ENCODE measurements around the gene MC1R. TPM values are rescaled to one million over a fixed set of nuclear protein-coding genes. Genes with fewer than 3 reads are reported as not detected.
"Not testable (repeated sequence)": the region's sequence is repeated elsewhere in the genome, so short reads cannot be mapped to it uniquely, and the experiment has no call there.

The MC1R gene
- total RNA-seq, 1 donor from 2014 or later: 1.6 TPM

DNA sequence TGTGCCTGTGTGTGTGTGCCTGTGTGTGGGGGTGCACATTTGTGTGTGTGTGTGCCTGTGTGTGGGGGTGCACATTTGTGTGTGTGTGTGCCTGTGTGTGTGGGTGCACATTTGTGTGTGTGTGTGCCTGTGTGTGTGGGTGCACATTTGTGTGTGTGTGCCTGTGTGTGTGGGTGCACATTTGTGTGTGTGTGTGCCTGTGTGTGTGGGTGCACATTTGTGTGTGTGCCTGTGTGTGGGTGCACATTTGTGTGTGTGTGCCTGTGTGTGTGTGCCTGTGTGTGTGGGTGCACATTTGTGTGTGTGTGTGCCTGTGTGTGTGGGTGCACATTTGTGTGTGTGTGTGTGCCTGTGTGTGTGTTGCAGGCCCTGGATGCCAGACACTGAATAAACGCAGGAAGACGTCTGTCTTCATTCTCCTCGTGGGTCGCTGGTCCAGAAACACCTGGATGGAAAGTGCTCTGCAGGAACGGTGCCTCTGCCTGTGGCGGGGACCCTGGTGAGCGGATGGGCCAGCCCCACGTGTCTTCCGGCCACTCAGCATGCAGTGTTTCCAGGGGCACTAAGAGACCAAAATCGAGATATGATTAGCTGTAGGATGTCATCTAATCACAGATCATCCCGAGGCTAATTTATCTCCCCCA is 3.9 kb upstream of the MC1R start:
- DNase-seq: not testable (repeated sequence)

DNA sequence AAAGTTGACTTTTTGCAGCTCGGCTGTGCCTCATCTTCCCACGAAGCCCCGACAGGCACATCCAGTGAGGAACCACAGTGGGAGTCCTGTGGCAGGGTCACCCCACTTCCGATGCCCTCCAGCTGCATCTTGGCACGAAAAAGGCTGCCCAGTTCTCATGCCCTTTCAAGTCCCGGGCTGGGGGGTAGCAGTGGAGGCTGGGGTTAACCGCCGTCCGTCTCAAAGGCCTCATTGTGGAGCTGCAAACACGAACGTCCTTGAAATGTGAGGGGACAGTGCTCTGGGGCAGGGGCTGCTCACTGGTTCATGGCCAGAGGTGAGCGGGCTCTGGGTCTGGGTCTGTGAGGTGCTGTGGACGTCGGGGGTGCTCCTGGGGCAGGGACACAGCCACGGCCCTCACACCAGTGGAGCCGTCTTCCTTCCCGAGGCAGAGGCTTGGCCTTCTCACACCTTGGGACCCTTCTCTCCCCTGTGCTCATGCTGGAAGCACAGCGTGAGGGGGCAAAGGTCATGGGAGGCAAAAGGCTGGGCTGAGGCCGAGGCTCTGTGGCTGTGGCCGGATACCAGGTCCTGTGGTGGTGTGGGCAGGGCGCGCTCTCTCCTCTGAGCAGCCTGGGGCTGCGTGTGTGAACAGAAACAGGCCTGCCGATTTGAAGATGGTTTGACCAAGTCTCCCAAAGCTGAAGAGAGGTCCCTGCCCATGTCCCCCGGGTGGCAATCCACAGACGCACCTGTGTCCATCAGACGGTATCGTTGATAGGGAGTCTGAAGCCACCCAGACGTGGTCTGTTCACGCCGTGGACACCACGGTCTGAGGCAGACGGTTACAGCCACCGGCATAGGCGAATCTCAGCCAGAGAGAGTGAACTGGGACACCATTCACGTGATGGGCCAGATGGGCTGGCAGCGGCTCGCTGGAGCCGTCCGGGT is 3.1 kb upstream of the MC1R start:
- no peak for DNase-seq

DNA sequence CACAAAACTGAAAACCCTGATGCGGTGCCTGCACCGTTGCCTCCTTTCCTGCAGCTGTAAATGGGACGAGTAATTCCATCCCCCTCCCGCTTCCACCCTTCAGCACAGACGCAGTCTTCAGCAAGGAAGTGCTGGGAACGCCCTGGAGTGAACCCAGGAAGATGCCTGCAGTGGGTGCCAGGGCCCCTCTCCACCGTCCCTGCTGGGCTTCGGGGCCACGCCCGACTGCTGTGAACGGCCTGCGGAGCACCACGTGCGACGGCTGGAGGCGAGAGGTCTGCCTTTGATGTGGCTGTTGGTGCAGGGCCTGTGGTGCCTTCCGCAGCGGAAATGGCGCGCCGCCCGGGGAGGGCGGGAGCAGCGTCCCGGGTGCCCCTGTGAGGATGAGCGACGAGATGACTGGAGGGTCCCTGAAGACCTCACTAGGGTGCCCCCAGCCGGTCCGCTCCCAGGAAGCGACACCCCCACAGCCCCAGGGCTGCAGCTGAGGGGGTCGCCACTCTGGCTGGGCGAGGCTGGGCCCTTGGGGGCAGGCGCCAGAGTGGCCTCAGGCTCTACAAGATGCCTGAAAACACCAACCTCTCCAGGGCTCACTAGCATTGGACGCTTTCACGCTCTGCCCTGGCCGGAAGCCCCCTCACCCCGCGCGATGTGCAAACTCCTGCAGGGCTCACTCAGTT is 749 bp upstream of the MC1R start:
- DNase-seq: peak; percentile 76

DNA sequence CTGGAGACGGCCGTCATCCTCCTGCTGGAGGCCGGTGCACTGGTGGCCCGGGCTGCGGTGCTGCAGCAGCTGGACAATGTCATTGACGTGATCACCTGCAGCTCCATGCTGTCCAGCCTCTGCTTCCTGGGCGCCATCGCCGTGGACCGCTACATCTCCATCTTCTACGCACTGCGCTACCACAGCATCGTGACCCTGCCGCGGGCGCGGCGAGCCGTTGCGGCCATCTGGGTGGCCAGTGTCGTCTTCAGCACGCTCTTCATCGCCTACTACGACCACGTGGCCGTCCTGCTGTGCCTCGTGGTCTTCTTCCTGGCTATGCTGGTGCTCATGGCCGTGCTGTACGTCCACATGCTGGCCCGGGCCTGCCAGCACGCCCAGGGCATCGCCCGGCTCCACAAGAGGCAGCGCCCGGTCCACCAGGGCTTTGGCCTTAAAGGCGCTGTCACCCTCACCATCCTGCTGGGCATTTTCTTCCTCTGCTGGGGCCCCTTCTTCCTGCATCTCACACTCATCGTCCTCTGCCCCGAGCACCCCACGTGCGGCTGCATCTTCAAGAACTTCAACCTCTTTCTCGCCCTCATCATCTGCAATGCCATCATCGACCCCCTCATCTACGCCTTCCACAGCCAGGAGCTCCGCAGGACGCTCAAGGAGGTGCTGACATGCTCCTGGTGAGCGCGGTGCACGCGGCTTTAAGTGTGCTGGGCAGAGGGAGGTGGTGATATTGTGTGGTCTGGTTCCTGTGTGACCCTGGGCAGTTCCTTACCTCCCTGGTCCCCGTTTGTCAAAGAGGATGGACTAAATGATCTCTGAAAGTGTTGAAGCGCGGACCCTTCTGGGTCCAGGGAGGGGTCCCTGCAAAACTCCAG is 1.1 kb downstream of the MC1R start:
- no peak for DNase-seq

DNA sequence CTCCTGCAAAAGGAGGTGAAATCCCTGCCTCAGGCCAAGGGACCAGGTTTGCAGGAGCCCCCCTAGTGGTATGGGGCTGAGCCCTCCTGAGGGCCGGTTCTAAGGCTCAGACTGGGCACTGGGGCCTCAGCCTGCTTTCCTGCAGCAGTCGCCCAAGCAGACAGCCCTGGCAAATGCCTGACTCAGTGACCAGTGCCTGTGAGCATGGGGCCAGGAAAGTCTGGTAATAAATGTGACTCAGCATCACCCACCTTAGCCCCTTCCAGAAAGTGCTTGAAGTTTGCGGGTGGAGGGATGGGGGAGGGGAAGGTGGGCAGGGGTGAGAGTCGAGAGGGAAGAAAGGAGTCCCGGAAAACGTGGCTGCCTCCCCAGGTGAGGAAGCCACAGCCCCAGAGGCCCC is 2.1 kb downstream of the MC1R start:
- DNase-seq: no peak

DNA sequence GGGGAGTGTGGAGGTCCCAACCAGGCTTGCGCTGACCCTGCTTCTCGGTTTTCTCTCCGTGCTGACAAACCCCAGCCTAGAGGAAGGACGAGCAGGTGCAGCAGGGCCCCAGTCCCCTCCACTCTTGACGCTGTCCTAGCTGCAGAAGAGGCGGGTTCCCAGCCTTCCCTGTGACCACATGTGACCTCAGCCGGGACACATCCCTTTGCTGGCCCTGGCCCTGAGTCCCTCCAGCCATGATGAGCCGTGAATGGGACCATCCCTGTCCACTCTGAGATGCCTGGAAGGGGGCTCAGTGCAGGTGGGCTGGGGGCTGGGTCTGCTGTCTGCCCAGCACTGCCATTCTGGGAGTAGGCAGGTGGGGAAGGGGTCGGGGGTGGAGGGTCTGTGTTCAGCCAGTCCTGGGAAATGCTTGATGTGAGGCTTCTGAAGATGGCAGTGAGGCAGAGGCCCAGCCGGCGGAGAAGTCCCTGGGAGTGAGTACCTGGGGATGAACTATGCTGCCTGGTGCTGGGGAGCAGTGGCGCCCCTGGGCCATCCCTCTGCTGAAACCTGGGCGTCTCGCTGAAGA is 2.6 kb downstream of the MC1R start:
- DNase-seq: no peak

DNA sequence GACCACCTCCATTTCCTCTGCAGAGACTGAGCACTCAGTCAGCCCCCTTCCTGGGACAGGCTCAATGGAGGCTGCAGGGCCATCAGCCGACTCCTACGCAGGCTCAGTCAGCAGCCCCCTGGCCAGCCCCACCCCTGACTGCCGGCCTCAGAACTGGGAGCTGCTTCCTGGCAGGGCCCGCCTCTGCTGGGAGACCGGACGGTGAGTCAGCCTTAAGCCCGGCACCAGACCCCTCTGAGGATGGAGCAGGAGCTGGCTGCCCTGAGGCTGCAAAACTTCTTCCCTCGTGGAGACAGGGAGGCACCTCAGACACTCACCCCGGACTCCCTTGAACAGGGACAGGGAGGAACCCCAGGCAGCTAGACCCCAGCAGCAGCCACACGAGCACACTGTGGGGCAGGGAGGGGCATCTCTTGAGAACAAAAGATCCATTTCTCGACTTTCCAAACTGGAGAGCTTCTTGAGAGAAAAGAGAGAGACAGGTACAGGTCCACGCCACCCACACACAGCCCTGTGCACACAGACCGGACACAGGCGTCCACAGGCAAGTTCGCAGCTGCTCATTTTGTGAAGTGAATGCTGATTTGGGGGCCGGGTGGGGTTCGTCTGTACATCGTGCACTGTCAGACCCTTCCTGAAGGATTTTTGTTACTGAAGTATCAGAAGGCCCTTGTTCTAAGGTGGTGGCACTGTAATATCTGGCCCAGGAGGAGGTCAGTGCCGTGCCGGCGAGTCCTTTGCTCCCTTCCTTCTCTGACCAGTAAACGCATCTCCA is 3.2 kb downstream of the MC1R start:
- peak; percentile 69 for DNase-seq

DNA sequence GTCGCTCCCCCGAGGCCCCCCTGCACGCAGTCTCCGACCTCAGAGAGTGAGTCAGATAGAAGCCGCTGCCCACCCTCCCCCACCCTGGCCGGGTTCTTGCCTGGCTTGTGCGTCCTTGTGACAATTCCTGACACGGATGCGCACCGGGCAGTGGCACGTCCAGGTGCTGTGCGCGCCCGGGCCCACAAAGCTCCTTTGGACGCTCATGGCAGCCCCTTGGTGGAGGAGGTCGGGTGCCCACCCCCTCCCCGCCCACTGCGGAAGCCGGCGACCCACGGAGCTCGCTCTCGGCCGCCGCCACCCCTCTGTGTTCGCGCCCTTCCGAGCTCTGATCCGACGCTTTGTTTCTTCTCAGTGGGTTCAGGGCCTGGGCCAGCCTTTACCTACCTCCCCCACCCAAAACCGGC is 3.8 kb downstream of the MC1R start:
- peak; percentile 50 for DNase-seq

DNA sequence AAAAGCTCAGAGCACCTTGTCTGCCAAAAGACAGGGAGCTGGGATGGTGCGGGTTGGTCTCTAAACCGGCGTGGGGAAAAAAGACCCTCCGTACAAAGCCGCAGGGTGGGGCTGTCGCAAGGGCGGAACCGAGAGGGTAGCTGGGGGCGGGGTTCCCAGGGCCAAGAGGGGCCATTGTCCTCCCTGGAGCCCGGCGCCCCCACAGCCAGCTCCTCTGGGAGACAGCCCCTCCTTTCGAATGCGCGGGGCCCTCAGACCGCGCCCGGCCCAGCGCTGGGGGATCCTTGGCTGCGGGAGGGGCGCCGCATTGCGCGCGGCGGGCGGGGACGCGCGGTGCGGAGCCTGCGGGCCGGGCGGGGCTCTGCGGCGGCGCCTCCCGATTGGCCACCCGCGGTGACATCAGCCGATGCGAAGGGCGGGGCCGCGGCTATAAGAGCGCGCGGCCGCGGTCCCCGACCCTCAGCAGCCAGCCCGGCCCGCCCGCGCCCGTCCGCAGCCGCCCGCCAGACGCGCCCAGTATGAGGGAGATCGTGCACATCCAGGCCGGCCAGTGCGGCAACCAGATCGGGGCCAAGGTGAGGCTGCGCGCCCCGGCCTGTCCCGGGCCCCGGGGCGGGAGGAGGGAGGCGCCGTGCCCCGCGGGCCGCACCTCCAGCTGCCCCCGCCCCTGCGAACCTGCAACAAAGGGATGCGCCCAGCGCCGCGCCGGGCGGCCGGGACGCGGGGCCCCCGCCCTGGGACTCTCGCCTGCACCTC is 4.4 kb downstream of the MC1R start, which contains the start of gene TUBB3:
TSS of gene TUBB3 (plus strand) at position 459 of the 756 bp plus-strand sequence. CDS start at position 519, 60 bp downstream.
- DNase-seq: peak; percentile 81

DNA sequence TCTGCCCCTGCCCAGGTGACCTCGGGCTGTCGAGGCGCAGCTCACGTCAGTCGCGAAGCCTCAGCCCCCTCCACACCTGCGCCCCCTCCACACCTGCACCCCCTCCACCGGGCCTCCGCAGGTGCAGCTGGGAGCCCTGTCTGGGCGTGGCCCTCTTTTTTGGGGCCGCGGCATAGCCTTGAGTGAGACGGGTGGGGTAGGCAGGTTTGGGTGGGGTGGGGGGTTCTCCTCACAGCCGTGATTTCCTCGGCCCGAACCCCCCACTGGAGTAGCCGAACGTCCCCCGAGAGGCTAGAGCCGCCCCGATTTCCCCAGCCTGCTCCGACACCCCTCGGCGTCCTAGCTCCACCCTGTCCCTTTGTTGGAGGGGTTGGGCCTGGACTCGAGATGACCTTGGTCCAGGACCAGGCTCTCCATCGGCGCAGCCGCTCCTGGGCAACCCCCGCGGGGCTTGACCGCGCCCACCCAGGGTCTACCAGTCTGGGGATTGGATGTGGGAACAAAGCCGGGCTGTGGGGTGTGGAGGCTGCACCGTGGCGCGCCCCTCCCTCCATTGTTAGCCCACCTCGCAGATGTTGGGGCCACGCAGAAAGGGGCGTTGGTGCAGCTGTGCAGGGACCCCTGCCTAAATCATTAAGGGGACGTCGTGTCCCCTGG is 5.1 kb downstream of the MC1R start:
- no peak for DNase-seq

DNA sequence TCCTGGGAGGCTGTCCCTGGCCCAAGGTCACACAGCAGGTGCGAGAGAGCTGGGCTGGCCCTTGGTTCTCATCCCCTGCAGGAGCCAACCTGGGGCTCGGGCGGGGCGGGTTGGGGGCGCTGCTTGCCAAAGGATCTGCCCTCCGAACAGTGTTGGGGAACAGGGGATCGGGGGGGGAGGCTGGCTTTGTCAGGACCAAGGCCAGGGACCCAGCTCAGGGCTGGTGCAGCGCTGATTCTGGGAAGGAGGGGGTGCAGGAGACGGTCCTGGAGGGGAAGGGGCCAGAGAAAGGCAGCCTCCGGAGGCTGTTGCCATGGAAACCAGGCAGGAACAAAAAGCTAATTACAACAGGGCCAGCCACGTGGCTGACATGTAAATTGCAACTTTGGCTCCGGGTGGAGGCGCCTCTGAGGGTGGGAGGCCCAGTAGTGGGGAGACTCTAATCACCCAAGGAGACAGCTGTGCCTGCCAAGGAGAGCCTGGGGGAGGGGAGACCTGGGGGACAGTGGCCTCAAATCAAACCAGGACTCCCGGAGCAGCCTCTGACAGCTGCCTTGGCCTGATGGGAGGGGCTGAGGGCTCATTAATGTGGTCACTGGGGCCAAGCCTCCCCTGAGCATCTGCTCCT is 5.7 kb downstream of the MC1R start:
- peak; percentile 66 for DNase-seq

DNA sequence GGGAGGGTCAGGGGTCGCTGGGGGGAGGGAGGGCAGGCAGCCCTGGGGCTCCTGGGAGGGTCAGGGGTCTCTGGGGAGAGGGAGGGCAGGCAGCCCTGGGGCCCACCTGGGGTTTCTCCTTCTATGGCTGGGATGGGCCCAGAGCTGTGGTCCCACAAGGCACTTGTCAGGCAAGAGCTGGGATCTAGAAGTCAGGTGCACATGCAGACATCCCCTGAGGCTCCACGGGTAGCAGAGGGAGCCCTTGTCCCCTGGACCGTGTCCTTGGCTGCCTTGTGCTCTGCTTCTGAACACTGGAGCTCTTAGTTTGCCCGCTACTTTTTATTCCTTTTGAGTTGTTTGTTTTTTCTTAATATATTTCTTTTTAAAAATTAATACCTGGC is 6.3 kb downstream of the MC1R start:
- no peak for DNase-seq

DNA sequence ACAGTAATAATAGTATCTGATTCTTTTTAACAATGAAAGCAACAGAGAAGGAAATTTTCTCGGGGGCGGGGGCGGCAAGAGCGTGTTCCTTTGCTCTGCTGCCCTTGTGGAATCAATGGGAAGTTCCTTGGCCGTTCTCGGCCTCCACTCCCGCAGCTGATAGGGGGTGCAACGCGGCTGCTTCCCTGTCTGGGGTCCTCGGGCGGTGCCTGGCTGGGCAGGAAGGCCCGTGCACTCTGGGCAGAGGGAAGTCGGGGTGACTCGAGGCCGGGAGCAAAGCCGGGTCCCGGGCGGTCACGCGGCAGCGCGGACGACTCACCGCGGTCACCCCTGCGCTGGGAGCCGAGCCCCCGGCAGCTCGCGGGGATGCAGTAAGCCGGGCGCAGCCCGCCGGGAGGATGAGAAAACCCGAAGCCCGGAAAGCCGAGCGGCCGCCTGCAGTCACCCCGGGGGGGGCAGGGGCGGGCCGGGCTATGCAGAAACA is 7.0 kb downstream of the MC1R start:
- no peak for DNase-seq

DNA sequence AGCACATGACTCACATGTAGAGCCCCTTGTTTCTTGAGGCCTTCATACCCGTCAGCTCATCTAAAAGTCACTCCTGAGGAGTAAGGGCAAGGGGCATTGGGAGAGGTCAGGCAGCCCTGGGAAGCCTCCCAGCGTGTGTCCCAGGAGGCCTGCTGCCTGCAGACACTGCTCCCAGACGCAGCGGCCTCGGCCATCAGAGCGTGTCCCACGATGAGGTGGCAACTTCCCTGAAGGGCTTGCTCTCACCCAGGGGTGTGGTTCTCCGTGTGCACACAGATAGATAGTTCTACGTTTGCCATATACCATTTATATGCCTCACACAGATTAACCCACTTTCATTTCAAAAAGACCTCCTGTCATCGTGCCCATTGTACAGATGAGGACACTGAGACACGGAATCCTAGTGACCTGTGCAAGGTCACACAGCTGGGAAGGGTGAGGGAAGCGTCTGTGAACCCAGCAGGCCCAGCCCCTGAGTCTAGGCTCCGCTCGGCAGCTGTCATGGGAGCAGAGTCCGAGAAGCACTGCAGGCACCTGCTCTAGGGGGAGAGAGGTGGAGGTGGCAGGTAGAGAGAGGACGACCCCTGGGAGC is 12.7 kb downstream of the MC1R start:
- no peak for DNase-seq

DNA sequence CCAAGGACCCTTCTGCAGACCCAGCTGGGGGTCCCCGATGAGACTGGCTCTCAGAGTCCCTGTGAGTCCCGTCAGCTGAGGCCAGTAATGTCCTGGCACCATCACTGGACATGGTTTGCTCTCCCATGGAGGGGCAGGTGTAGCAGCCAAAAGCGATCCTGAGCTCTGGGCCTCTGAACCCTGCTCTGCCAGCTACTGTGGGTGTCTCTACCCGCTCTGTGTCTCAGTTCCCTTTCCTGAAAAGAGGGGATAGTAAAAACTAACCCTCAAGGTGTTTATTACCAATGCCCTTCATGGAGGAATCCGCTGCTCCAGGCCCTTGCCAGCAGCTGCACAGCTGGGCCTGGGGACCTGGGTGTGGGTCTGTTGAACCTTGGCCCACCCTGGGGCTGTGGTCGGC is 13.3 kb downstream of the MC1R start:
- DNase-seq: no peak

DNA sequence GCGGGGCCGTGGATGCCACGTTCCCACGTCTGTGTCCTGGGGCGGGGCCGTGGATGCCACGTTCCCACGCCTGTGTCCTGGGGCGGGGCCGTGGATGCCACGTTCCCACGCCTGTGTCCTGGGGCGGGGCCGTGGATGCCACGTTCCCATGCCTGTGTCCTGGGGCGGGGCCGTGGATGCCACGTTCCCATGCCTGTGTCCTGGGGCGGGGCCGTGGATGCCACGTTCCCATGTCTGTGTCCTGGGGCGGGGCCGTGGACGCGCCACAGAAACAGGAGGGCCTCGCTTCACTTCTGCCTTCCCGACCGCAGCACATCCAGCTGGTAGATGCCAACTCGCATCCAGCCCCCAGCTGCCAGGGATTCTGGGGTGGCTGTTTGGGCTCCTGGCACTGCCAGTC is 15.4 kb downstream of the MC1R start:
- not testable (repeated sequence) for DNase-seq

DNA sequence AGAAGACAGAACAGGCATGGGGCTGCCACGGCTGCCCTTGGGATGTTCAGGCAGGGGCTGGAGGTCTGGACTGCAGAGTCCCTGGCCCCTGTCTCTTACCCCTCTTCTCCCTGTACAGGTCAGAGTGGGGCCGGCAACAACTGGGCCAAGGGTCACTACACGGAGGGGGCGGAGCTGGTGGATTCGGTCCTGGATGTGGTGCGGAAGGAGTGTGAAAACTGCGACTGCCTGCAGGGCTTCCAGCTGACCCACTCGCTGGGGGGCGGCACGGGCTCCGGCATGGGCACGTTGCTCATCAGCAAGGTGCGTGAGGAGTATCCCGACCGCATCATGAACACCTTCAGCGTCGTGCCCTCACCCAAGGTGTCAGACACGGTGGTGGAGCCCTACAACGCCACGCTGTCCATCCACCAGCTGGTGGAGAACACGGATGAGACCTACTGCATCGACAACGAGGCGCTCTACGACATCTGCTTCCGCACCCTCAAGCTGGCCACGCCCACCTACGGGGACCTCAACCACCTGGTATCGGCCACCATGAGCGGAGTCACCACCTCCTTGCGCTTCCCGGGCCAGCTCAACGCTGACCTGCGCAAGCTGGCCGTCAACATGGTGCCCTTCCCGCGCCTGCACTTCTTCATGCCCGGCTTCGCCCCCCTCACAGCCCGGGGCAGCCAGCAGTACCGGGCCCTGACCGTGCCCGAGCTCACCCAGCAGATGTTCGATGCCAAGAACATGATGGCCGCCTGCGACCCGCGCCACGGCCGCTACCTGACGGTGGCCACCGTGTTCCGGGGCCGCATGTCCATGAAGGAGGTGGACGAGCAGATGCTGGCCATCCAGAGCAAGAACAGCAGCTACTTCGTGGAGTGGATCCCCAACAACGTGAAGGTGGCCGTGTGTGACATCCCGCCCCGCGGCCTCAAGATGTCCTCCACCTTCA is 16.2 kb downstream of the MC1R start:
- DNase-seq: no peak

Measured in tongue (tissue), 2 donors.